DOHH2 (cell line): Measurements from ENCODE around the gene KIF21A.

Experiments
- H3F3A ChIP-seq: fragments of 200-600 bp; sonication (generic), shearing (Covaris generic); 2 replicates; pipeline ENCODE4 v1.6.0; 2016; ENCODE audit warnings: antibody characterized with exemption, mild to moderate bottlenecking; ENCODE audit not compliant: control insufficient read depth, insufficient read depth
- H3K27ac ChIP-seq: fragments of 200-600 bp; sonication (generic); 2 replicates; pipeline ENCODE4 v1.5.1; 2014; ENCODE audit warnings: low read depth, mild to moderate bottlenecking, low read length, moderate library complexity
- H3K27me3 ChIP-seq: fragments of 200-600 bp; sonication (generic); 2 replicates; pipeline ENCODE4 v1.6.1; 2014; ENCODE audit warnings: mild to moderate bottlenecking, low read length, mixed read lengths; ENCODE audit not compliant: control insufficient read depth
- H3K36me3 ChIP-seq: fragments of 200-600 bp; sonication (generic); 2 replicates; pipeline ENCODE4 v1.6.1; 2014; ENCODE audit warnings: mild to moderate bottlenecking, low read length, moderate library complexity, mixed read lengths; ENCODE audit not compliant: control insufficient read depth
- H3K4me1 ChIP-seq: fragments of 200-600 bp; sonication (generic); 2 replicates; pipeline ENCODE4 v1.6.1; 2014; ENCODE audit warnings: mild to moderate bottlenecking, low read length, mixed read lengths; ENCODE audit not compliant: control insufficient read depth
- H3K4me2 ChIP-seq: fragments of 200-600 bp; sonication (generic); 2 replicates; pipeline ENCODE4 v1.6.0; 2014; ENCODE audit warnings: mild to moderate bottlenecking, low read length, moderate library complexity
- H3K4me3 ChIP-seq: fragments of 200-600 bp; sonication (generic); 2 replicates; pipeline ENCODE4 v1.5.1; 2014; ENCODE audit warnings: mild to moderate bottlenecking, low read length, mixed read lengths
- H3K79me2 ChIP-seq: fragments of 200-600 bp; sonication (generic); 2 replicates; pipeline ENCODE4 v1.6.1; 2014; ENCODE audit warnings: mild to moderate bottlenecking, low read length, mixed read lengths; ENCODE audit not compliant: control insufficient read depth
- H3K9me2 ChIP-seq: fragments of 200-600 bp; sonication (generic); replicated peaks from 2 replicates; pipeline ENCODE4 v1.6.1; 2014; ENCODE audit warnings: mild to moderate bottlenecking, low read length, mixed read lengths; ENCODE audit not compliant: control insufficient read depth
- H3K9me3 ChIP-seq: fragments of 200-600 bp; sonication (generic); 2 replicates; pipeline ENCODE4 v1.6.1; 2014; ENCODE audit warnings: antibody characterized with exemption, low read length, mixed read lengths; ENCODE audit not compliant: control insufficient read depth, insufficient read depth
- H4K20me1 ChIP-seq: fragments of 200-600 bp; sonication (generic); 2 replicates; pipeline ENCODE4 v1.6.0; 2014; ENCODE audit warnings: low read depth, mild to moderate bottlenecking, antibody characterized with exemption, low read length, moderate library complexity; ENCODE audit not compliant: control insufficient read depth, insufficient read depth
- CTCF ChIP-seq: fragments of 200-600 bp; sonication (generic); IDR thresholded peaks from one replicate; pipeline ENCODE4 v1.5.1; 2014; ENCODE audit warnings: antibody characterized with exemption, mild to moderate bottlenecking, low read depth, low read length; ENCODE audit not compliant: poor library complexity, severe bottlenecking
- EZH2phosphoT487 ChIP-seq: fragments of 200-600 bp; sonication (generic); IDR thresholded peaks from 2 replicates; pipeline ENCODE4 v1.6.1; 2017; ENCODE audit warnings: borderline replicate concordance, mild to moderate bottlenecking, antibody characterized with exemption, low read length, moderate library complexity, mixed read lengths

Gene KIF21A

GRCh38 chr12:39440101-39440500 is 2.8 kb downstream of the KIF21A start:
- H3K36me3 ChIP-seq = no peaks in the 10 kb centered on the region
- peaks cover 3% of the 10 kb centered on the region; the same call in 1 of the 2 replicates for H3K9me3 ChIP-seq
- no peak overlapping the region for H3K4me2 ChIP-seq
- no peaks in the 10 kb centered on the region for H3F3A ChIP-seq
- TF ChIP-seq CTCF (no peak), EZH2phosphoT487 (no peak)
- no peaks in the 10 kb centered on the region for H3K9me2 ChIP-seq
- H3K4me3 ChIP-seq = no peak overlapping the region
- H3K79me2 ChIP-seq = no peaks in the 10 kb centered on the region
- no peaks in the 10 kb centered on the region for H4K20me1 ChIP-seq
- H3K27ac ChIP-seq = no peak overlapping the region
- no peaks in the 10 kb centered on the region for H3K4me1 ChIP-seq
- peaks cover 22% of the 10 kb centered on the region for H3K27me3 ChIP-seq

DNA sequence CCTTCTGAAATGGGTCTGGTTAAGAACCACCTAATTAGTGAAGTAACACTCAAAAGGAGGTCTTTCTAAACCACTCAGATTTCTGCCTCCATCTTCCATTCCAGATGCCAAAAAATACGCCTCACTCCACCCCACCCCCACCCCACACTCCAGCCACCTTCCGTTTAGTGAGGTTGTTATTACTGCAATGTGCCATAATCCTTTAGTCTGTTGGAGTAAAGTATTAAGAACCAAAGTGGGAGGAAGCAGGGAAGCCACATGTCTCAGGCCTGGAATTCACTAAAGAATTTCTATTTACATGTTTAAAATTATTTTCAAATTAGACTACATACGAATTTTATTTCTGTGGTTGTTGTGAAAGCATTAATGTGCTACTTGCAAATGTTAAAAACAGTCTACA is 7.4 kb downstream of the KIF21A start:
- Histone ChIP-seq H3K27me3 (no peaks in the 10 kb centered on the region), H3F3A (no peaks in the 10 kb centered on the region), H3K4me3 (no peak overlapping the region), H4K20me1 (no peaks in the 10 kb centered on the region), H3K4me2 (no peak overlapping the region), H3K36me3 (no peaks in the 10 kb centered on the region), H3K9me2 (no peaks in the 10 kb centered on the region), H3K27ac (no peak overlapping the region), H3K79me2 (no peaks in the 10 kb centered on the region), H3K9me3 (no peaks in the 10 kb centered on the region), H3K4me1 (no peaks in the 10 kb centered on the region)
- TF ChIP-seq CTCF (no peak), EZH2phosphoT487 (no peak)

DNA sequence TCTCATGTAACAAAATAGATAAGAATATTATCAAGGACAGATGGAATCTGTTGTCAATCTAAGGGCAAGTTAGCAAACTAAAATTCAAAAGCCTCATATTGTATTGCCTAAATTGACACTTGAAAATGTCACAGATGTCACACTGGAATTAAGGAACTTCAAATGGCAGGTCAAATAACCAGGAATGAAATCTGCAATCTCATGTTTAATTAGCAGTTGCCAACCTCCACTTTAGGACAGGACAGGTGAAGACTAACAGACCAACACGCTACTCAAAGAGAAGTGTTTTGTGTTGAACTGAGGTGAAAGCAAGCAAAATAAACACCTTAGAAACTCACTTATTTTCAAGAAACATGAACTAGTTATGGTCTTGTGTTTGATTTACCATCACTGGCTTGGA is 11.1 kb downstream of the KIF21A start:
- no peak overlapping the region for H3K4me3 ChIP-seq
- H3K9me2 ChIP-seq = no peaks in the 10 kb centered on the region
- H3K4me2 ChIP-seq = no peak overlapping the region
- H3K9me3 ChIP-seq = no peaks in the 10 kb centered on the region
- no peaks in the 10 kb centered on the region for H4K20me1 ChIP-seq
- H3K36me3 ChIP-seq = no peaks in the 10 kb centered on the region
- H3K4me1 ChIP-seq = no peaks in the 10 kb centered on the region
- H3K27me3 ChIP-seq = no peaks in the 10 kb centered on the region
- no peak overlapping the region for H3K27ac ChIP-seq
- H3K79me2 ChIP-seq = no peaks in the 10 kb centered on the region
- TF ChIP-seq EZH2phosphoT487 (no peak), CTCF (no peak)
- no peaks in the 10 kb centered on the region for H3F3A ChIP-seq
